ENCODE results near the gene ILF2. TPM values are rescaled to one million over a fixed set of nuclear protein-coding genes. Genes with fewer than 3 reads are reported as not detected.
A peak's percentile ranks its signal among the peaks of the same experiment; 100 is the strongest.
"Not testable (repeated sequence)": the region's sequence is repeated elsewhere in the genome, so short reads cannot be mapped to it uniquely, and the experiment has no call there.

The ILF2 gene
- total RNA-seq: 100 to 1,000 TPM in 1 of 3 donors, 10 to 100 TPM in 2; 78.4 to 126 (median 81.3) TPM
- long read RNA-seq, donor 1, transcript ILF2-201 (14 exons, 1,659 nt): major isoform, 56 of 64 reads
- long read RNA-seq, donor 1, partial matches to known transcripts: 5 of 64 reads
- long read RNA-seq, donor 1, other reads (novel, unspliced or antisense): 2 of 64 reads
- long read RNA-seq, donor 2, transcript ILF2-201 (14 exons, 1,659 nt): major isoform, 128 of 145 reads
- long read RNA-seq, donor 2, partial matches to known transcripts: 8 of 145 reads
- long read RNA-seq, donor 2, other reads (novel, unspliced or antisense): 8 of 145 reads

- Histone ChIP-seq H3K36me3 (ENCODE audit: low read depth) (no peaks in the 10 kb centered on the region), H3K9me3 (no peaks in the 10 kb centered on the region), H3K4me1 (ENCODE audit: low read depth) (peaks cover 22% of the 10 kb centered on the region), H3K4me3 (peak within 1 kb of the TSS; percentile 41)
- TF ChIP-seq CTCF (IDR thresholded peaks at IDR 0.05): no peak
- intact Hi-C loops (cut with DNase I, micrococcal nuclease): loop anchor here in 1 of 2 donors (10.0 kb wide), 1 partner anchor 314 kb away; the partner anchor contains the start of gene RAB13
- ATAC-seq: peak; percentile 95
- peak; percentile 98 for DNase-seq
These were observed at the start of gene ILF2 for GRCh38 chr1:153670859-153671627. TSS of gene ILF2 (minus strand) at chr1:153670993. CDS start at chr1:153670922, 71 bp downstream.

DNA sequence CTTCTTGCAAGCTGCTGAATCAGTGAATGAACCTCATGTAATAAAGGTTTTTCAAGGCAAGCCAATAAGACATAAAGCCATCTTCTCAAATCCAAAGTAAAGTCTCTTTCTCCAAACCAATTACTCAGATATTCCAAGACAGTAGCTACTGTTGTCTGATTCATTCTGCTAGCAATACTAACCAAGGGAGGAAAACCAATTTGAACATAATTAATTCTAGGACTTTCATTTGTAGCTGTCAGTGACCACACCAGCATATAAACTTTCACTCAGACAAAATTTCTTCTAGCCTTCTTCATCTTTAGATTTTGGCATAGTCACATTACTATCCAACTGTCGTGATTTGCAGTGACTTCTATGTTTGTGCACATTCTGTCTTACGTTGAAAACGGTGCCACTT is 46.5 kb upstream of the ILF2 start:
- TF ChIP-seq CTCF (IDR thresholded peaks at IDR 0.05): no peak
- intact Hi-C loops (cut with DNase I, micrococcal nuclease): no loop called here
- Histone ChIP-seq H3K36me3 (ENCODE audit: low read depth) (no peaks in the 10 kb centered on the region), H3K4me3 (no peak overlapping the region), H3K4me1 (ENCODE audit: low read depth) (no peaks in the 10 kb centered on the region), H3K9me3 (no peaks in the 10 kb centered on the region)
- no peak for ATAC-seq
- DNase-seq: no peak

- intact Hi-C loops (cut with DNase I, micrococcal nuclease); DNase-seq; H3K9me3 ChIP-seq; H3K36me3 ChIP-seq (ENCODE audit: low read depth); ATAC-seq; H3K4me1 ChIP-seq (ENCODE audit: low read depth); H3K4me3 ChIP-seq: not testable (repeated sequence)
These were observed 45.4 kb upstream of the ILF2 start for GRCh38 chr1:153716211-153716610.

DNA sequence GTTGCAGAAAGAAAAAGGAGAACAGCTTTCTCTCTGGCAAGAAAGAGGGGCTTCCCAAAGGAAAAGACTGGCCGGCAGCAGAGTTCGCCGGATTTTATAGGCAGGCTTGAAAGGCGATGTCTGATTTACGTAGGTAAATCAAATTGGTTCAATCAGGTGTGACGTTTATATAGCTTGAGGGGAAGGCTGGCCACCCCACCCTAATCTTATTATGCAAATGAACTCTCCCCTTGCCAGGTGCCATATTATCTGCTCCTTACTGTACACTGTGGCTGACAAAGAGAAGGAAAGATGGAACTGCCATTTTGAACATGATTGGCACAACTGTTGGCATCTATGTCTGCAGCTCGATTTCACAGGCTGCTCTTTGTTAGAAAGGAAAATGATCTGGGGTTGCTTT is 40.2 kb upstream of the ILF2 start:
- TF ChIP-seq CTCF (IDR thresholded peaks at IDR 0.05): no peak
- no peaks in the 10 kb centered on the region for H3K9me3 ChIP-seq
- H3K36me3 ChIP-seq (ENCODE audit: low read depth): no peaks in the 10 kb centered on the region
- DNase-seq: no peak
- H3K4me3 ChIP-seq: no peak overlapping the region
- ATAC-seq: no peak
- intact Hi-C loops (cut with DNase I, micrococcal nuclease): no loop called here
- H3K4me1 ChIP-seq (ENCODE audit: low read depth): peaks cover 2% of the 10 kb centered on the region

DNA sequence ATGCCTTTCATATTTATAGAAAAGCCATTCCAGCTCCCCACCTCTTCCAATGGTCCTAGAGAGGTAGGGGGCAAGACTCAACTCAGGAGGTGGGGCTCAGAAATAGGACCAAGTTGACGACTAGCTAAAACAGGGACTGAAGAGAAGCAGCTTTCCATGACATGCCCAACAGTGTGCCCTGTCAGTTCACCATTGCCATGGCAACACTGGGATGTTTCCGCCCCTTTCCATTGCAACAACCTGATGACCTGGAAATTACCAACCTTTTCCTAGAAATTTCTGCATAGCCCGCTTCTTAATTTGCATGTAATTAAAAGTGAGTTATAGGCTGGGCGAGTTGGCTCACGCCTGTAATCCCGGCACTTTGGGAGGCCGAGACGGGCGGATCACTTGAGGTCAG is 34.7 kb upstream of the ILF2 start:
- ATAC-seq (no peak), DNase-seq (no peak)
- Histone ChIP-seq H3K4me1 (ENCODE audit: low read depth) (no peaks in the 10 kb centered on the region), H3K4me3 (no peak overlapping the region), H3K36me3 (ENCODE audit: low read depth) (no peaks in the 10 kb centered on the region), H3K9me3 (no peaks in the 10 kb centered on the region)
- intact Hi-C loops (cut with DNase I, micrococcal nuclease): no loop called here
- no peak for TF ChIP-seq CTCF (IDR thresholded peaks at IDR 0.05)

GRCh38 chr1:153699768-153700167 is 29.0 kb upstream of the ILF2 start:
- TF ChIP-seq CTCF (IDR thresholded peaks at IDR 0.05): no peak
- Histone ChIP-seq H3K4me3 (no peak overlapping the region), H3K9me3 (no peaks in the 10 kb centered on the region), H3K36me3 (ENCODE audit: low read depth) (no peaks in the 10 kb centered on the region), H3K4me1 (ENCODE audit: low read depth) (no peaks in the 10 kb centered on the region)
- ATAC-seq (no peak), DNase-seq (no peak)
- intact Hi-C loops (cut with DNase I, micrococcal nuclease): no loop called here

Measured in mucosa of descending colon (tissue), 3 donors.